Lower leg skin (tissue), 4 donors: ENCODE measurements around the gene SFMBT2. TPM values are rescaled to one million over a fixed set of nuclear protein-coding genes. Genes with fewer than 3 reads are reported as not detected.
"Not testable (repeated sequence)": the region's sequence is repeated elsewhere in the genome, so short reads cannot be mapped to it uniquely, and the experiment has no call there.

ENCODE experiments used
- DNase-seq, 2 donors: peaks; one replicate each; pipeline ENCODE4 v3.0.0-alpha.2; 2019; ENCODE audit warnings: low spot score in 2 of 2
- H3K4me3 ChIP-seq: fragments of 200-600 bp; sonication (generic); 2 replicates; pipeline ENCODE4 v1.5.1; 2017; ENCODE audit warnings: mild to moderate bottlenecking, low read depth; ENCODE audit not compliant: poor library complexity, severe bottlenecking
- CTCF ChIP-seq, 3 donors: fragments of 450-650 bp; IDR thresholded peaks; one replicate each; pipeline ENCODE4 v1.5.1; 2016; ENCODE audit warnings: antibody characterized with exemption in 3 of 3, mild to moderate bottlenecking in 3 of 3, moderate library complexity in 2 of 3
- POLR2A ChIP-seq, 2 donors: fragments of 450-650 bp; IDR thresholded peaks; one replicate each; pipeline ENCODE4 v1.6.1; 2016 to 2017; ENCODE audit warnings: antibody characterized with exemption in 2 of 2, mild to moderate bottlenecking in 1 of 2, moderate library complexity in 1 of 2
- WGBS, 2 donors: methylation state at CpG; one replicate each; pipeline ENCODE4 v1.1.5; 2018; 5-methylcytosine and 5-hydroxymethylcytosine counted together
- intact Hi-C: fragments of 100-400 bp; cut with DNase I; formaldehyde crosslinking; loops from one replicate; pipeline ENCODE4 v1.15.0; 2023; ENCODE audit warnings: low total_unique reads
- total RNA-seq, 4 donors: library from RNA; depleted of rRNA; stranded (reverse); fragments of >200 nt; gene quantifications; one replicate each; pipeline ENCODE4 v1.1.0, GENCODE V29; 2016

The SFMBT2 gene
- total RNA-seq, 4 donors from 2014 or later: 0.42 to 3.3 (median 1.9) TPM

GRCh38 chr10:7302930-7303557, 107.8 kb downstream of the SFMBT2 start:
- TF ChIP-seq CTCF (IDR thresholded peaks at IDR 0.05) (no peak), POLR2A (IDR thresholded peaks at IDR 0.05) (no peak)
- WGBS, 2 donors: 27 to 41% methylated on average over 2 of the region's 2 CpGs
- no peak overlapping the region for H3K4me3 ChIP-seq

GRCh38 chr10:7302392-7302906, 108.4 kb downstream of the SFMBT2 start:
- 31 to 38% methylated on average over 4 of the region's 4 CpGs for WGBS, 2 donors
- intact Hi-C loops: no loop called here
- H3K4me3 ChIP-seq: no peak overlapping the region
- DNase-seq: no peak
- no peak for TF ChIP-seq POLR2A (IDR thresholded peaks at IDR 0.05)
- TF ChIP-seq CTCF (IDR thresholded peaks at IDR 0.05): no peak

More at GRCh38 chr10:7302930-7303557, 107.8 kb downstream of the SFMBT2 start:
- no peak for DNase-seq
- intact Hi-C loops: no loop called here

- H3K4me3 ChIP-seq: no peak overlapping the region
- DNase-seq: no peak
- intact Hi-C loops: no loop called here
- WGBS, 2 donors: 60 to 65% methylated on average over 21 of the region's 21 CpGs
- no peak for TF ChIP-seq POLR2A (IDR thresholded peaks at IDR 0.05)
- TF ChIP-seq CTCF (IDR thresholded peaks at IDR 0.05): no peak
Observed at GRCh38 chr10:7301006-7301778, 109.6 kb downstream of the SFMBT2 start.

GRCh38 chr10:7300384-7300971, 110.4 kb downstream of the SFMBT2 start:
- intact Hi-C loops: no loop called here
- no peak overlapping the region for H3K4me3 ChIP-seq
- WGBS, 2 donors: 61 to 67% methylated on average over 5 of the region's 5 CpGs
- TF ChIP-seq POLR2A (IDR thresholded peaks at IDR 0.05) (no peak), CTCF (IDR thresholded peaks at IDR 0.05) (no peak)
- DNase-seq: no peak

GRCh38 chr10:7299601-7300325, 111.1 kb downstream of the SFMBT2 start:
- WGBS, 2 donors: 91 to 92% methylated on average over 7 of the region's 7 CpGs
- intact Hi-C loops, H3K4me3 ChIP-seq, DNase-seq: not testable (repeated sequence)
